Activated CD4-positive, alpha-beta T cell treated with anti-CD3 and anti-CD28 coated beads, Interleukin-2, Interleukin-6, amounts not matched to agents 100 ng/mL and 50 ng/mL, durations not matched to agents 16 hours and 8 hours (primary cell): Measurements from ENCODE around the gene EGR4.
A peak's percentile ranks its signal among the peaks of the same experiment; 100 is the strongest.

ENCODE experiments used
- DNase-seq: peaks from one replicate; pipeline ENCODE4 v3.0.0-alpha.2; 2020

Gene EGR4

GRCh38 chr2:73293534-73294171 lies at the start of gene EGR4:
EGR4 (minus strand) TSS chr2:73293548; CDS start chr2:73293317, 231 bp downstream.
- peak; percentile 94 for DNase-seq

- DNase-seq: no peak
These were observed 47.7 kb upstream of the EGR4 start for GRCh38 chr2:73341039-73341438.

- DNase-seq: no peak
These were observed 45.9 kb upstream of the EGR4 start for GRCh38 chr2:73339201-73339600.

DNA sequence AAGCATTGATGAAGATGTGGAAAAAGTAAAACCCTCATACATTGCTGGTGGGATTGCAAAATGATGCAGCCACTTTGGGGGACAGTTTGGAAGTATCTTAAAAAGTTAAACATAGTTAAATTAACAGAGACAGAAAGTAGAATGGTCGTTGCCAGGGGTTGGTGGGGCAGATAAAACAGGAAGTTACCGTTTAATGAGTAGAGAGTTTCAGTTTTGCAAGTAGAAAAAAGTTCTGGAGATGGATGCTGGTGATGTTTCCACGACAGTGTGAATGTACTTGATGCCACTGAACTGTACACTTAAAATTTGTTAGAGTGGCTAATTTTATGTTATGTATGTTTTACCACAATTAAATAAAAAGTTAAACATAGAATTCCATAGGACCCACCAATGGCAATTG lies 44.5 kb upstream of the EGR4 start:
- DNase-seq: no peak

GRCh38 chr2:73334620-73335019 lies 41.3 kb upstream of the EGR4 start:
- no peak for DNase-seq

DNA sequence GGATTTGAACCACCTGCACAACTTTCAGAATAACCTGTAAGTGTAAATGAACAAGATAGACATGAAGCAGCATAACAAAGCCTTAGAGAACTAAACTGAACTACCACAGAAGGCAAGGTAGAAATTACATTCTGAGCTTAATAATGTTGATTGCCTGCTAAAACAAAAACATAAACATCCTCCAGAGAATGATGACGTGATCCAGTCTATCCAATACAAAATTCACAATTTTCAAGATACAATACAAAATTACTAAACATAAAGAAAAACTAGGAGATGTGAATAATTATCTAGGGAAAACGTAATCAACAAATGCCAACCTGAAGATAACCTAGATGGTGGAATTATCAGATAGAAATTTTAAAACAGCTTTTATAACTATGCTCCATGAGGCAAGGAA lies 40.7 kb upstream of the EGR4 start:
- no peak for DNase-seq

DNA sequence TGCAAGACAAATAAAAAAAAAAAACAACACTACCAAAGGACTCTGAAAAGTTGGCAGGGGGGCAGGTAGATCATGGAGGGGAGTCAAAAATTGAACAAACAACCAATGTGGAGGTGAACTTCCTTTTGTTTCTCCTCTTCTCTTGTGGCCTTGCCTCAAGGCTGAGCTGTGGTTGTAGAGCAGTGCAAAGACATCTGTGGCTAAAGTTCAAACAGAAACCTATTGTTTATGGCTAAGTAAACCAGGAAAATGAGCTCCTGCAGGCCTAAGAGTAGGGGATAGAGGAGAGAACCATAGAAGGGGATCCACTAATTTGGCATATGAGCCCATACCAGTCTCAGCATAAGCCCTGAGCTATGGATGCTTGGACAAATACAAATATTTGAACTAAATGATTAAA lies 40.2 kb upstream of the EGR4 start:
- no peak for DNase-seq

DNA sequence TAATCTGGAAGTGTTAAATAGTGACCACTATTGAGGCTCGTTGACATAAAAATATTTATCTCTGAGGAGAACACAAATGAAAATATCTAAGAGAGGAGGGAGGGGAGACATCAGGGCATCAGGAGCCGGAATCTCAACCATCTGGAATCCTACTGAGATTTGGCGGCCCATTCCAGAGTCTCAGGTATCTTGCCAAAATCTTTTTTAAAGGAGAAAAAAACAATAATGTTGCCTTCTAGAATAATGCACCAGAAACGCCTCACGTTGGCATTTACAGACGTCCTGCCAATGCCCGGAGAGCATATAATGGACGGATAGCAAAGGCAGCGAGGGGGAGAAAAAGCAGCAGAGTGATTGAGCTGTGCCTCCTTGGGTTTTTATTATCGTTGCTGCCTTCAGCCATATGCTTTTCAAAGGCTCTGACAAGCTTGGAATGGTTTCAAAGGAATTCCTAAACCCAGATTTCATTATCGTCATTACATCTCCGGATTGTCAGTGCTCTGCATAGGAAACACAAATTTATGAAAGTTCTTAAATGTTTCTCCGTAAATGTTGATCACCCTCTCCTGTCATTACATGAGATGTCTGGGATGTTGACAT lies 30.9 kb upstream of the EGR4 start:
- DNase-seq: no peak

DNA sequence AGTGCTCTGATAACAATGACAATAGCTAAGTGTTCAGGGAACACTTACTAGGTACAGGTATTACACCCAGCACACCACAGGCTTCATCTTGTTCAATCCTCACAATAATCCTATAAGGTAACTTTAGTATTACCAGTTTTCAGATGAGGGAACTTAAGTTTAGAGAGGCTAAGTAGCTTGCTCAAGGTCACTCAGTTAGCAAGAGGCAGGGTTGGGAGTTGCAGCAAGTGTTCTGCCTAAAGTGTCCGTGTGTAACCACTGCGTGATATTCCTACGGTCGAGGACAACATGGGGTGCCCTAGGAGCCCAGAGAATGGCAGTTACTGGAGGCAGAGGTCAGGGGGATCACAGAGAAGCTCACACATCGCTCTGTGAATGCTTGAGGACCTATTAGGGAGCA lies 30.2 kb upstream of the EGR4 start:
- no peak for DNase-seq

- no peak for DNase-seq
These were observed 21.1 kb upstream of the EGR4 start for GRCh38 chr2:73314441-73314840.

GRCh38 chr2:73307720-73308119 lies 14.4 kb upstream of the EGR4 start:
- DNase-seq: no peak

DNA sequence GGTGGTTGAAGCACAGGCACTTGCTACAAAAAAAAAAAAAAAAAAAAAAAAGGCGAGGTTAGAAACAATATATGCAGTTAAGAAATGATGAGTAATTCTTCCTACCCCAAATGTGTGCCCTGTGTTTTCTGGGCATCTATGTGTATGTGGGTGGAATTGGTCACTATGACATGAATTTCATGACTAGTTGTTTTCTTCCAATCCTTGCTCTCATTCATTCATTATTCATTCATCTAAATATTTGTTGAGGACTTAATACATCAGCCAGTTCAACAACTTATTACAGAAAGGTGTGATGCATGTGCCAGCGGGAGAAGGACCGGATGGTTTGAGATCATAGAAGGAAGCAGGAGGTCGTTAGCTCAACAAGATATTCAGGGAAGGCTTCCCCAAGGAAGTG lies 8.3 kb upstream of the EGR4 start:
- DNase-seq: no peak

DNA sequence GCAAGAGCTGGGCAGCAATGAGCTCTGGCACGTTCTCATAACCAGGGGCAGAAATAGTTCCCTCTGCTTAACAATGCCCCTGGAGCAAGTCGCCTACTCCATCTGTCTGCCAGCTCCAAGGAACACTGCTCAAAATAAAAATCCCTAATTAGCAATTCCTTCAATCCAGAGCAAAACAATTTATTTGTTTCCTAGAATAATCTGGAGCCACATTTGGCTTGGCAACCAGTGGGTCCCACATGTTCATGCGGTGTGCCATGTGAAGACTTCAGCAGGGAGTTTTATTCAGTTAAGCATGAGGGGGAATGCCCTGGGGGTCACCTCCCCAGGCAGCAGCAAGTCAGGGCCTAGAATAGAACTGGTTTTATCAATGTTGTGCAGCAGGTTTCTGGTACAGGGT lies 7.6 kb upstream of the EGR4 start:
- DNase-seq: no peak

- no peak for DNase-seq
These were observed 4.2 kb upstream of the EGR4 start for GRCh38 chr2:73297586-73297985.

GRCh38 chr2:73297151-73297559 lies 3.8 kb upstream of the EGR4 start:
- no peak for DNase-seq

GRCh38 chr2:73295751-73296400 lies 2.5 kb upstream of the EGR4 start:
- DNase-seq: no peak

- no peak for DNase-seq
These were observed 891 bp upstream of the EGR4 start for GRCh38 chr2:73294239-73294638.

DNA sequence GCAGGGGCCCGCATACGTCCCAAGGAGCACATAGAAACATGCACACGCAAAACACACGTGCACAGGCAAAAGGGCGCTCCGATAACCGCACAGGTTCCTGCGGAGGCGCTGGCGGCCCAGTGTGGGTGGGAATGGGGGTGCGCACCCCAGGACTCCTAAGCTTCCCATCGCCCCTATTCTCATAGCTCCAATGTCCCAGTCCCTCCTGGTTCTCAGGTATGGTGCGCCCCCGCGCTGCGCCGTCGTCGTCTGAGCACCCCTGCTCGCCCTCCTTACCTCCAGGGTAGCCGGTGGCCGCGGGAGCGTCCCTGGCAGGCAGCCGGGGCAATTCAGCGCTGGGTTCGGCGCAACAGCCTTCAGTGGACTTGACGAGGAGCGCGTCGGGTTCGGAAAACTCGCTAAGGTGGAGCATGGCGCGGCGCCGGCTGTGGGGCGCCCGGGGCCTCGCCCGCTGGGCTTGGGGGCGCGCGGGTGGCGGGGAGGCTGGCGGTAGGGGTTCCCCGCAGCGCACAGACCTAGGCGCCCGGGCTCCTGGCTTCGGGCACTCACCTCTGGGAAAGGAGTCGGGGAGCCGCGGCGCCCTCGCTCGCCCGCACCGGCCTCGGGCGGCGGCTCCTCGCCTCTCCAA lies 328 bp downstream of the EGR4 start:
- DNase-seq: no peak

- no peak for DNase-seq
These were observed 937 bp downstream of the EGR4 start for GRCh38 chr2:73292316-73292905.

GRCh38 chr2:73291461-73292315 lies 1.7 kb downstream of the EGR4 start:
- DNase-seq: no peak

- DNase-seq: peak; percentile 57
These were observed 2.3 kb downstream of the EGR4 start for GRCh38 chr2:73291093-73291460.

- peak; percentile 70 for DNase-seq
These were observed 3.1 kb downstream of the EGR4 start for GRCh38 chr2:73290049-73290839.
